OCI-LY3 (cell line): ENCODE data around the gene GLCE.

ENCODE experiments used
- H2AFZ ChIP-seq: fragments of 200-600, 300-600 bp; shearing (Covaris generic); 2 replicates; pipeline ENCODE4 v1.6.0; 2014; ENCODE audit warnings: antibody characterized with exemption, low read depth, low read length
- H3K27ac ChIP-seq: fragments of 200-600, 300-600 bp; sonication (generic); 2 replicates; pipeline ENCODE4 v1.5.1; 2014; ENCODE audit warnings: mild to moderate bottlenecking, low read length, moderate library complexity, mixed read lengths
- H3K27me3 ChIP-seq: fragments of 200-600, 300-600 bp; sonication (generic); 2 replicates; pipeline ENCODE4 v1.6.1; 2014; ENCODE audit warnings: low read depth, low read length, mixed read lengths
- H3K36me3 ChIP-seq: fragments of 200-600, 300-600 bp; sonication (generic); replicated peaks from 2 replicates; pipeline ENCODE3; 2014; ENCODE audit warnings: low read depth, low read length, mixed read lengths
- H3K4me1 ChIP-seq: fragments of 300-600, 200-600 bp; sonication (generic); 2 replicates; pipeline ENCODE4 v1.6.1; 2014; ENCODE audit warnings: low read length, mixed read lengths
- H3K4me2 ChIP-seq: fragments of 200-600, 300-600 bp; sonication (generic); 2 replicates; pipeline ENCODE4 v1.6.1; 2014; ENCODE audit warnings: low read length, mixed read lengths
- H3K4me3 ChIP-seq: fragments of 300-600, 200-600 bp; sonication (generic); 2 replicates; pipeline ENCODE4 v1.5.1; 2014; ENCODE audit warnings: antibody characterized with exemption, mild to moderate bottlenecking, low read length, moderate library complexity
- H3K79me2 ChIP-seq: fragments of 300-600, 200-600 bp; shearing (Covaris generic); 2 replicates; pipeline ENCODE4 v1.6.1; 2014; ENCODE audit warnings: mild to moderate bottlenecking, low read length, mixed read lengths
- H3K9ac ChIP-seq: fragments of 300-600, 200-600 bp; shearing (Covaris generic); 2 replicates; pipeline ENCODE4 v1.6.0; 2014; ENCODE audit warnings: mild to moderate bottlenecking, low read length, moderate library complexity
- H3K9me3 ChIP-seq: fragments of 200-600, 300-600 bp; shearing (Covaris generic); 2 replicates; pipeline ENCODE4 v1.6.1; 2014; ENCODE audit warnings: low read length, mixed read lengths; ENCODE audit not compliant: insufficient read depth
- H4K20me1 ChIP-seq: fragments of 200-600, 300-600 bp; sonication (generic); 2 replicates; pipeline ENCODE4 v1.6.1; 2016; ENCODE audit warnings: low read length, mixed read lengths; ENCODE audit not compliant: insufficient read depth
- CTCF ChIP-seq: fragments of 200-600, 300-600 bp; sonication (generic); IDR thresholded peaks from 2 replicates; pipeline ENCODE4 v1.5.1; 2014; ENCODE audit warnings: antibody characterized with exemption, low read length, low read depth
- EZH2phosphoT487 ChIP-seq: fragments of 200-600 bp; shearing (Covaris generic); IDR thresholded peaks from 2 replicates; pipeline ENCODE4 v1.6.1; 2018; ENCODE audit warnings: antibody characterized with exemption, mixed run types, low read depth

GLCE gene

DNA sequence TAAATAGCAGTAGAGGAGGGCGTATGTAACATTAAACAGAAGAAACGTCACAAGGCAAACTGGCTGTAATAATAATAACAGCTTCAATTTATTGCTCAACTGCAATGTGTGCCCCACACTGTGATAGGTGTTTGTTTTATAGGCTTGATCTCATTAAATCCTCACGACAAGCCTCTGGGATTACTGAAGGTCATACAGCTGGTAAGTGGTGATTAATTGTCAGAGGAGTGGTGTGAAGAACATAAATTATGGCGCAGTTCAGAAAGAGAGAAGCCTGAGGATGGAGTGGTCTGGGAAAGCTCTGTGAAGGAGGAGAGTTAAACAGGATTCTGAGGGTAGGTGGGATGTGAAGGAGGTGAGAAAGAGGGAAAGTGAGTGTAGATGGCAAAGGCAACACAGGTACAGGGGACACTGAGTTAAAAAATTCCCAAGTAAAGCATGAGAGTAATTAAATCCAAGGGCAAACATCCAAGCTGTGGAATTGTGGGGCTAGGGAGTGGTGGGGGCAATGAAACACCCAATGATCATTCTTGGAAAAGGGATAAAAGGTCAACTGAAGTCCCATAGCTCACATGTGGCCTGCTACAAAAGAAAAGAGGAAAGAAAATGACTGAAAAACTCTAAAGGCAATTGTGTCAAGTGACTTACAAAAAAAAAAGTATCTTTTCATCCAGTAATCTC, 16.5 kb upstream of the GLCE start:
- Histone ChIP-seq H2AFZ (no peak overlapping the region), H3K27ac (no peak overlapping the region), H3K36me3 (no peaks in the 10 kb centered on the region), H3K4me3 (no peak overlapping the region), H3K9me3 (no peaks in the 10 kb centered on the region), H3K4me2 (no peak overlapping the region), H3K9ac (no peak overlapping the region), H3K27me3 (peaks cover 55% of the 10 kb centered on the region), H3K4me1 (no peaks in the 10 kb centered on the region), H3K79me2 (no peaks in the 10 kb centered on the region), H4K20me1 (no peaks in the 10 kb centered on the region)
- TF ChIP-seq CTCF (no peak), EZH2phosphoT487 (no peak)

- H2AFZ ChIP-seq = no peak overlapping the region
Measured at GRCh38 chr15:69144530-69144929, 15.9 kb upstream of the GLCE start.

GRCh38 chr15:69145149-69145693, 15.2 kb upstream of the GLCE start:
- no peaks in the 10 kb centered on the region for H3K4me1 ChIP-seq
- no peaks in the 10 kb centered on the region for H3K79me2 ChIP-seq
- no peak overlapping the region for H3K4me2 ChIP-seq
- H2AFZ ChIP-seq = no peak overlapping the region
- H3K27me3 ChIP-seq = peaks cover 63% of the 10 kb centered on the region
- H3K4me3 ChIP-seq = no peak overlapping the region
- TF ChIP-seq EZH2phosphoT487 = no peak
- no peak for TF ChIP-seq CTCF
- no peaks in the 10 kb centered on the region for H4K20me1 ChIP-seq
- no peak overlapping the region for H3K9ac ChIP-seq
- no peak overlapping the region for H3K27ac ChIP-seq
- no peaks in the 10 kb centered on the region for H3K36me3 ChIP-seq
- no peaks in the 10 kb centered on the region for H3K9me3 ChIP-seq

More at GRCh38 chr15:69144530-69144929, 15.9 kb upstream of the GLCE start:
- TF ChIP-seq EZH2phosphoT487 = no peak
- TF ChIP-seq CTCF = no peak
- Histone ChIP-seq H3K27ac (no peak overlapping the region), H3K4me2 (no peak overlapping the region), H4K20me1 (no peaks in the 10 kb centered on the region), H3K4me1 (no peaks in the 10 kb centered on the region), H3K36me3 (no peaks in the 10 kb centered on the region), H3K9ac (no peak overlapping the region), H3K9me3 (no peaks in the 10 kb centered on the region), H3K79me2 (no peaks in the 10 kb centered on the region), H3K27me3 (peaks cover 56% of the 10 kb centered on the region), H3K4me3 (no peak overlapping the region)

- Histone ChIP-seq H3K27me3 (peaks cover 66% of the 10 kb centered on the region), H3K79me2 (no peaks in the 10 kb centered on the region), H3K9ac (no peak overlapping the region), H2AFZ (no peak overlapping the region), H3K27ac (no peak overlapping the region), H3K4me3 (no peak overlapping the region), H3K4me2 (no peak overlapping the region), H3K4me1 (no peaks in the 10 kb centered on the region), H3K36me3 (no peaks in the 10 kb centered on the region), H3K9me3 (no peaks in the 10 kb centered on the region), H4K20me1 (no peaks in the 10 kb centered on the region)
- no peak for TF ChIP-seq CTCF
- TF ChIP-seq EZH2phosphoT487 = no peak
Measured at GRCh38 chr15:69145694-69146492, 14.5 kb upstream of the GLCE start.
